ENCODE measurements around the gene ZFAND3. TPM values are rescaled to one million over a fixed set of nuclear protein-coding genes. Genes with fewer than 3 reads are reported as not detected.
"Not testable (repeated sequence)": the region's sequence is repeated elsewhere in the genome, so short reads cannot be mapped to it uniquely, and the experiment has no call there.

The ZFAND3 gene
- total RNA-seq, 1 donor from 2014 or later: 31.2 TPM

- Histone ChIP-seq H3K27me3 (no peaks in the 10 kb centered on the region), H3K4me1 (peaks cover 65% of the 10 kb centered on the region), H3K9me3 (no peaks in the 10 kb centered on the region), H3K36me3 (no peaks in the 10 kb centered on the region), H3K27ac (no peak overlapping the region), H3K4me3 (no peak overlapping the region)
- TF ChIP-seq POLR2A (IDR thresholded peaks at IDR 0.05) (no peak), CTCF (IDR thresholded peaks at IDR 0.05) (no peak), POLR2AphosphoS5 (IDR thresholded peaks at IDR 0.05; ENCODE audit: insufficient read depth in 1 of 2, low read depth in 1 of 2) (no peak)
- DNase-seq (ENCODE audit: extremely low spot score in 2 of 2): no peak
- intact Hi-C loops (cut with DNase I): no loop called here
Measured at GRCh38 chr6:37878150-37878710, 58.7 kb downstream of the ZFAND3 start.

DNA sequence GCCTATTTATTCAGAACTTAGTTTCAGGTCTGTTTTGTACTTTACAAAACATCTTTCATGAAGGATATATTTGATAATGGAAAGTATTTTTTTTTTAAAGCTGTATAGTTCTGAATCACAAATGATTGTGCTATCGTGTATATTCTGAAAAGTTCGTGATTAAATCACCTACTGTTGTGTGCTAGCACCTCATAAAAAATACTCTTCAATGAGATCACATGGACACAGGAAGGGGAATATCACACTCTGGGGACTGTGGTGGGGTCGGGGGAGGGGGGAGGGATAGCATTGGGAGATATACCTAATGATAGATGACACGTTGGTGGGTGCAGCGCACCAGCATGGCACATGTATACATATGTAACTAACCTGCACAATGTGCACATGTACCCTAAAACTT lies 61.1 kb downstream of the ZFAND3 start:
- H3K36me3 ChIP-seq; H3K4me3 ChIP-seq; H3K27me3 ChIP-seq; DNase-seq (ENCODE audit: extremely low spot score in 2 of 2); H3K9me3 ChIP-seq; intact Hi-C loops (cut with DNase I); H3K27ac ChIP-seq: not testable (repeated sequence)
- H3K4me1 ChIP-seq: peaks cover 54% of the 10 kb centered on the region

DNA sequence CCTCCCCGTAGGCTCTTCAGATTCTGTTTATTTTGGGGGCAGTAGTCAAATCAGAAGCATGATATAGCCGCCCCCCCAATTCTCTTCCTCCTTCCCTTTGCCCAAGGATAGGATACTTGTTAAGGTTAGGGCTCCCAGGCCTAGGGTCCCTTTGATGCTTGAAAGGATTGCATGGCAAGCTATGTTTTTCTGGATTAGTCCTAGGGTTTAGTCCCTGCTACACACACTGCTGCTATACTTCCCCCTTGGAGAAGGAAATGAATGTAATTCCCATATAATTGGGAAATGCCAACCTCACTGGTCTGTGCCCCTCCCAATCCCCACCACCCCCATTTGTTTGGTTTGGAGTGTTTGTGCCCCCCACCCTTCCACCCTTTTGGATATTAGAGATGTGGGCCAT lies 62.8 kb downstream of the ZFAND3 start:
- no peak for DNase-seq (ENCODE audit: extremely low spot score in 2 of 2)
- H3K4me1 ChIP-seq: peaks cover 37% of the 10 kb centered on the region
- no peaks in the 10 kb centered on the region for H3K9me3 ChIP-seq
- H3K36me3 ChIP-seq: no peaks in the 10 kb centered on the region
- H3K27ac ChIP-seq: no peak overlapping the region
- H3K27me3 ChIP-seq: no peaks in the 10 kb centered on the region
- TF ChIP-seq POLR2AphosphoS5 (IDR thresholded peaks at IDR 0.05; ENCODE audit: insufficient read depth in 1 of 2, low read depth in 1 of 2) (no peak), POLR2A (IDR thresholded peaks at IDR 0.05) (no peak), CTCF (IDR thresholded peaks at IDR 0.05) (no peak)
- no peak overlapping the region for H3K4me3 ChIP-seq
- intact Hi-C loops (cut with DNase I): no loop called here

GRCh38 chr6:37882724-37883413 lies 63.3 kb downstream of the ZFAND3 start:
- no peak for DNase-seq (ENCODE audit: extremely low spot score in 2 of 2)
- H3K4me3 ChIP-seq: no peak overlapping the region
- H3K9me3 ChIP-seq: no peaks in the 10 kb centered on the region
- H3K36me3 ChIP-seq: no peaks in the 10 kb centered on the region
- no peaks in the 10 kb centered on the region for H3K27me3 ChIP-seq
- intact Hi-C loops (cut with DNase I): no loop called here
- H3K27ac ChIP-seq: no peak overlapping the region
- TF ChIP-seq POLR2A (IDR thresholded peaks at IDR 0.05) (no peak), POLR2AphosphoS5 (IDR thresholded peaks at IDR 0.05; ENCODE audit: insufficient read depth in 1 of 2, low read depth in 1 of 2) (no peak)
- H3K4me1 ChIP-seq: peaks cover 33% of the 10 kb centered on the region

DNA sequence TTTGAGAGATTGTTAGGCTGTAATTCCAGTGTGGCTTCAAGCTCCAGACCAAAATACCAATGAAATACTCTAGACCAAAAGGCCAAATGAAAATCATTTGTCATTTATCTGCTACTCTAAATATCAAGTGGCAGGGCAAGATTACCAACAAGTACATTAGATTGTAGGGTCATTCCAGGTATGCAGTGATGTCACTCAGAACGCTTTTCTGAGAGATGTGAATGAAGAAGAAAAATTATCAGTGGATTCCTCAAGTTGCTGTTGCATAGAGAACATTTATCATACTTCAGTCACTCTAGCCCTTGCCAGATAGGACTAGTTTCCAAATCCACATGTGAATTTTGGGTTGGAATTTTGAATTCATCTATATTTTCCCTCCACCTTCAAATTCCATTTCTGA lies 65.0 kb downstream of the ZFAND3 start:
- Histone ChIP-seq H3K36me3 (no peaks in the 10 kb centered on the region), H3K9me3 (no peaks in the 10 kb centered on the region), H3K4me3 (no peak overlapping the region), H3K27me3 (no peaks in the 10 kb centered on the region), H3K27ac (no peak overlapping the region), H3K4me1 (peaks cover 37% of the 10 kb centered on the region)
- intact Hi-C loops (cut with DNase I): no loop called here
- DNase-seq (ENCODE audit: extremely low spot score in 2 of 2): no peak
- TF ChIP-seq POLR2A (IDR thresholded peaks at IDR 0.05) (no peak), CTCF (IDR thresholded peaks at IDR 0.05) (no peak), POLR2AphosphoS5 (IDR thresholded peaks at IDR 0.05; ENCODE audit: insufficient read depth in 1 of 2, low read depth in 1 of 2) (no peak)

- Histone ChIP-seq H3K4me1 (peaks cover 27% of the 10 kb centered on the region), H3K36me3 (no peaks in the 10 kb centered on the region), H3K27me3 (no peaks in the 10 kb centered on the region), H3K4me3 (no peak overlapping the region), H3K27ac (no peak overlapping the region), H3K9me3 (no peaks in the 10 kb centered on the region)
- no peak for DNase-seq (ENCODE audit: extremely low spot score in 2 of 2)
- intact Hi-C loops (cut with DNase I): no loop called here
- no peak for TF ChIP-seq POLR2A (IDR thresholded peaks at IDR 0.05)
Measured at GRCh38 chr6:37889051-37889450, 69.5 kb downstream of the ZFAND3 start.
